ENCODE data around the gene ZMYM3.

DNA sequence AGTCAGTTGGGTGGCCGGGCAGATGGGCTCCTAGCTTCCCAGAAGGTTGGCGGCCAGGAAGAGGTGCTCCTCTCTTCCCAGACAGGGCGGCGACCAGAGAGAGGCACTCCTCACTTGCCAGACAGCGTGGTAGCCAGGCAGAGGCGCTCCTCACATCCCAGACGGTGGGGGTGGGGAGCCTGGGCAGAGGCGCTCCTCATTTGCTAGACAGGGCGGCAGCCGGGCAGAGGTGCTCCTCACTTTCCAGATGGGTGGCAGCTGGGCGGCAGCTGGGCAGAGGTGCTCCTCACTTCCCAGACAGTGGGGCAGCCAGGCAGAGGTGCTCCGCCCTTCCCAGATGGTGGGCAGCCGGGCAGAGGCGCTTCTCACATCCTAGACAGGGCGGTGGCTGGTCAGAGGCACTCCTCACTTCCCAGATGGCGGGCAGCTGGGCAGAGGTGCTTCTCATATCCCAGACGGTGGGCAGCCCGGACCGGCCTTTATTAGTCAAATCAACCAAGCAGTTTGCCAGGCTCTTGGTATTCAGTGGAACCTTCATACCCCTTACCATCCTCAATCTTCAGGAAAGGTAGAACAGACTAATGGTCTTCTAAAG is 16.0 kb upstream of the ZMYM3 start:
- TF ChIP-seq ZNF565 (CRISPR knock-in tag; conservative IDR thresholded peaks at IDR 0.05; ENCODE audit: low read depth) (no peak), ISL1 (CRISPR knock-in tag; IDR thresholded peaks at IDR 0.05) (no peak), TCF4 (CRISPR knock-in tag; IDR thresholded peaks at IDR 0.05; ENCODE audit: borderline replicate concordance) (no peak), ZNF8 (CRISPR knock-in tag; IDR thresholded peaks at IDR 0.05) (no peak), POU6F1 (CRISPR knock-in tag; IDR thresholded peaks at IDR 0.05; ENCODE audit: borderline replicate concordance, low read depth) (no peak)

Measured in SK-N-SH treated with all-trans-retinoic acid at 6 μM for 48 hours (cell line).